ENCODE measurements around the gene TRAPPC12. TPM values are rescaled to one million over a fixed set of nuclear protein-coding genes. Genes with fewer than 3 reads are reported as not detected.

TRAPPC12 gene
- total RNA-seq, 1 experiment from 2014 or later = 86.2 TPM

GRCh38 chr2:3386448-3386958 lies 7.0 kb downstream of the TRAPPC12 start:
- no TSS peak for BruUV-seq (replicated peaks)
- Histone ChIP-seq H3K27me3 (ENCODE audit: low read length) (no peaks in the 10 kb centered on the region), H3K4me2 (ENCODE audit: low read length) (no peak overlapping the region), H3K4me3 (ENCODE audit: low read length) (no peak overlapping the region), H3K9ac (ENCODE audit: low read length) (no peak overlapping the region), H3F3A (ENCODE audit: low read length, unreplicated experiment) (no peaks in the 10 kb centered on the region), H3K9me3 (ENCODE audit: low read length) (no peaks in the 10 kb centered on the region), H4K20me1 (ENCODE audit: low read length) (0 out of 2 replicates have a peak, but pooled peaks cover 4% of the 10 kb centered on the region), H3K79me2 (ENCODE audit: low read length) (peaks cover 79% of the 10 kb centered on the region), H3K27ac (ENCODE audit: low read length) (no peak overlapping the region), H3K9me2 (replicated peaks; ENCODE audit: low read length) (no peaks in the 10 kb centered on the region), H3K4me1 (ENCODE audit: insufficient read depth, low read length) (no peaks in the 10 kb centered on the region), H3K36me3 (ENCODE audit: low read depth, low read length) (peaks cover 26% of the 10 kb centered on the region), H2AFZ (ENCODE audit: low read length) (no peak overlapping the region)
- intact Hi-C loops (cut with micrococcal nuclease) = no loop called here
- DNase-seq (no peak), ATAC-seq (no peak)
- ChIA-PET CTCF (interaction anchor here (0.6 kb wide), 1 partner anchor 540 kb away, joined by 13 read pairs; no protein-coding TSS in a partner anchor), POLR2A (ENCODE audit: unreplicated experiment) (interaction anchor here (0.6 kb wide), 1 partner anchor 9 kb away, joined by 5 read pairs; the partner anchor contains the start of gene EIPR1)
- TF ChIP-seq, protein P1, sequence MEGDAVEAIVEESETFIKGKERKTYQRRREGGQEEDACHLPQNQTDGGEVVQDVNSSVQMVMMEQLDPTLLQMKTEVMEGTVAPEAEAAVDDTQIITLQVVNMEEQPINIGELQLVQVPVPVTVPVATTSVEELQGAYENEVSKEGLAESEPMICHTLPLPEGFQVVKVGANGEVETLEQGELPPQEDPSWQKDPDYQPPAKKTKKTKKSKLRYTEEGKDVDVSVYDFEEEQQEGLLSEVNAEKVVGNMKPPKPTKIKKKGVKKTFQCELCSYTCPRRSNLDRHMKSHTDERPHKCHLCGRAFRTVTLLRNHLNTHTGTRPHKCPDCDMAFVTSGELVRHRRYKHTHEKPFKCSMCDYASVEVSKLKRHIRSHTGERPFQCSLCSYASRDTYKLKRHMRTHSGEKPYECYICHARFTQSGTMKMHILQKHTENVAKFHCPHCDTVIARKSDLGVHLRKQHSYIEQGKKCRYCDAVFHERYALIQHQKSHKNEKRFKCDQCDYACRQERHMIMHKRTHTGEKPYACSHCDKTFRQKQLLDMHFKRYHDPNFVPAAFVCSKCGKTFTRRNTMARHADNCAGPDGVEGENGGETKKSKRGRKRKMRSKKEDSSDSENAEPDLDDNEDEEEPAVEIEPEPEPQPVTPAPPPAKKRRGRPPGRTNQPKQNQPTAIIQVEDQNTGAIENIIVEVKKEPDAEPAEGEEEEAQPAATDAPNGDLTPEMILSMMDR (conservative IDR thresholded peaks at IDR 0.05; ENCODE audit: low read depth, low read length) = no peak
- TF ChIP-seq EZH2phosphoT487 (IDR thresholded peaks at IDR 0.05; ENCODE audit: borderline replicate concordance, low read length) = no peak
- no peak for TF ChIP-seq EZH2 (IDR thresholded peaks at IDR 0.05; ENCODE audit: low read length, unreplicated experiment)

- Histone ChIP-seq H3K27ac (ENCODE audit: low read length) (no peak overlapping the region), H3K9me2 (replicated peaks; ENCODE audit: low read length) (no peaks in the 10 kb centered on the region), H3F3A (ENCODE audit: low read length, unreplicated experiment) (no peaks in the 10 kb centered on the region), H3K9me3 (ENCODE audit: low read length) (no peaks in the 10 kb centered on the region), H3K36me3 (ENCODE audit: low read depth, low read length) (peaks cover 26% of the 10 kb centered on the region), H3K27me3 (ENCODE audit: low read length) (no peaks in the 10 kb centered on the region), H3K4me3 (ENCODE audit: low read length) (no peak overlapping the region), H3K4me2 (ENCODE audit: low read length) (no peak overlapping the region), H3K79me2 (ENCODE audit: low read length) (peaks cover 78% of the 10 kb centered on the region), H3K4me1 (ENCODE audit: insufficient read depth, low read length) (no peaks in the 10 kb centered on the region), H2AFZ (ENCODE audit: low read length) (no peak overlapping the region), H3K9ac (ENCODE audit: low read length) (no peak overlapping the region), H4K20me1 (ENCODE audit: low read length) (0 out of 2 replicates have a peak, but pooled peaks cover 4% of the 10 kb centered on the region)
- BruUV-seq (replicated peaks) = no TSS peak
- POLR2A ChIA-PET (ENCODE audit: unreplicated experiment) = no interaction called here
- CTCF ChIA-PET = no interaction called here
- intact Hi-C loops (cut with micrococcal nuclease) = no loop called here
- DNase-seq = no peak
- no peak for ATAC-seq
- no peak for TF ChIP-seq EZH2phosphoT487 (IDR thresholded peaks at IDR 0.05; ENCODE audit: borderline replicate concordance, low read length)
- no peak for TF ChIP-seq EZH2 (IDR thresholded peaks at IDR 0.05; ENCODE audit: low read length, unreplicated experiment)
- TF ChIP-seq, protein P1 (conservative IDR thresholded peaks at IDR 0.05; ENCODE audit: low read depth, low read length) = no peak
Observed at GRCh38 chr2:3387011-3387410, 7.5 kb downstream of the TRAPPC12 start.

- no TSS peak for BruUV-seq (replicated peaks)
- DNase-seq (no peak), ATAC-seq (no peak)
- POLR2A ChIA-PET (ENCODE audit: unreplicated experiment) = no interaction called here
- no peaks in the 10 kb centered on the region for H3K27me3 ChIP-seq (ENCODE audit: low read length)
- H3K4me2 ChIP-seq (ENCODE audit: low read length) = no peak overlapping the region
- H2AFZ ChIP-seq (ENCODE audit: low read length) = no peak overlapping the region
- H3K9me3 ChIP-seq (ENCODE audit: low read length) = no peaks in the 10 kb centered on the region
- peaks cover 34% of the 10 kb centered on the region for H3K36me3 ChIP-seq (ENCODE audit: low read depth, low read length)
- no peak overlapping the region for H3K4me3 ChIP-seq (ENCODE audit: low read length)
- intact Hi-C loops (cut with micrococcal nuclease) = no loop called here
- H3K9me2 ChIP-seq (replicated peaks; ENCODE audit: low read length) = no peaks in the 10 kb centered on the region
- no peak overlapping the region for H3K9ac ChIP-seq (ENCODE audit: low read length)
- 0 out of 2 replicates have a peak, but pooled peaks cover 4% of the 10 kb centered on the region for H4K20me1 ChIP-seq (ENCODE audit: low read length)
- TF ChIP-seq, protein P1 (conservative IDR thresholded peaks at IDR 0.05; ENCODE audit: low read depth, low read length) = no peak
- TF ChIP-seq EZH2 (IDR thresholded peaks at IDR 0.05; ENCODE audit: low read length, unreplicated experiment) (no peak), EZH2phosphoT487 (IDR thresholded peaks at IDR 0.05; ENCODE audit: borderline replicate concordance, low read length) (no peak)
- H3K4me1 ChIP-seq (ENCODE audit: insufficient read depth, low read length) = no peaks in the 10 kb centered on the region
- H3F3A ChIP-seq (ENCODE audit: low read length, unreplicated experiment) = no peaks in the 10 kb centered on the region
- H3K79me2 ChIP-seq (ENCODE audit: low read length) = peaks cover 74% of the 10 kb centered on the region
- CTCF ChIA-PET = no interaction called here
- H3K27ac ChIP-seq (ENCODE audit: low read length) = no peak overlapping the region
Observed at GRCh38 chr2:3387644-3388411, 8.3 kb downstream of the TRAPPC12 start.

All from PC-3 (cell line).